Breast epithelium (tissue), 4 donors: Measurements from ENCODE around the gene PPTC7. TPM values are rescaled to one million over a fixed set of nuclear protein-coding genes. Genes with fewer than 3 reads are reported as not detected.
A peak's percentile ranks its signal among the peaks of the same experiment; 100 is the strongest.
"Not testable (repeated sequence)": the region's sequence is repeated elsewhere in the genome, so short reads cannot be mapped to it uniquely, and the experiment has no call there.

Experiments used
- DNase-seq, 2 donors: peaks; one replicate each; pipeline ENCODE4 v3.0.0-alpha.2; 2019; ENCODE audit warnings: low spot score in 2 of 2
- H3K27ac ChIP-seq, 2 donors: fragments of 200-600 bp; sonication (generic) in 1 of 2; one replicate each; pipeline ENCODE4 v1.5.1; 2016 to 2019; ENCODE audit warnings: mild to moderate bottlenecking in 1 of 2
- H3K27me3 ChIP-seq, 2 donors: fragments of 200-600 bp; sonication (generic) in 1 of 2; one replicate each; pipeline versions ENCODE4 v1.5.1 to v1.6.0; 2017 to 2019; ENCODE audit warnings: control low read depth in 1 of 2, mild to moderate bottlenecking in 1 of 2
- H3K36me3 ChIP-seq: fragments of 200-600 bp; one replicate; pipeline ENCODE4 v1.5.1; 2019
- H3K4me1 ChIP-seq, 2 donors: fragments of 200-600 bp; sonication (generic); one replicate each; pipeline ENCODE4 v1.5.1; 2016 to 2019; ENCODE audit warnings: control low read depth in 1 of 2
- H3K4me3 ChIP-seq, 3 donors: fragments of 200-600 bp; sonication (generic); 1 replicate in 2 of 3; 2 replicates in 1 of 3; pipeline ENCODE4 v1.5.1; 2016 to 2019; ENCODE audit warnings: mild to moderate bottlenecking in 3 of 3, moderate library complexity in 2 of 3
- H3K9me3 ChIP-seq, 2 donors: fragments of 200-600 bp; sonication (generic) in 1 of 2; one replicate each; pipeline ENCODE4 v1.5.1; 2016 to 2019; ENCODE audit warnings: control low read depth in 1 of 2
- POLR2A ChIP-seq: fragments of 450-650 bp; IDR thresholded peaks from one replicate; pipeline ENCODE4 v1.6.1; 2016; ENCODE audit warnings: antibody characterized with exemption, mild to moderate bottlenecking, moderate library complexity
- POLR2AphosphoS5 ChIP-seq, 3 donors: sonication (generic); formaldehyde crosslinking; IDR thresholded peaks; one replicate each; pipeline ENCODE4 v1.6.1; 2017; ENCODE audit warnings: antibody characterized with exemption in 3 of 3
- intact Hi-C: fragments of 100-400 bp; cut with DNase I; formaldehyde crosslinking; loops from one replicate; pipeline ENCODE4 v1.15.1; 2023; ENCODE audit warnings: low total_unique reads
- total RNA-seq, 3 donors: library from RNA; depleted of rRNA; stranded (reverse); fragments of >200 nt; gene quantifications; one replicate each; pipeline ENCODE4 v1.1.0, GENCODE V29; 2016
- TF ChIP-seq, protein P1 (sequence below), 3 donors: fragments of 450-650 bp; IDR thresholded peaks; one replicate each; pipeline ENCODE4 v1.5.1; 2016 to 2017; ENCODE audit warnings: antibody characterized with exemption in 3 of 3, mild to moderate bottlenecking in 3 of 3, moderate library complexity in 3 of 3

Gene PPTC7
- total RNA-seq, 3 donors from 2014 or later: 21.6 to 31.9 (median 26.7) TPM

DNA sequence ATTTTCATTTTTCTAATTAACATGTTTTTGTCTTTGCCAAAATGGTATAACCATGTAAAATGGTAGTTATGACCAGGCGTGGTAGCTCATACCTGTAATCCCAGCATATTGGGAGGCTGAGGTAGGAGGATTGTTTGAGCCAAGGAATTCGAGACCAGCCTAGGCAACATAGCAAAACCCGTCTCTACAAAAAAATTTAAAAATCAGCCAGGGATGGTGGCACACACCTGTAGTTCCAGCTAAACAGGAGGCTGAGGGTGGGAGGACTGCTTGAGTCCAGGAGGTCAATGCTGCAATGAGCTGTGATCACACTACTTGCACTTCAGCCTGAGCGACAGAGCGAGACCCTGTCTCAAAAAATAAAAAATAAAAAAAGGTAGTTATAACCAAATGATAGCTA is 23.1 kb downstream of the PPTC7 start:
- Histone ChIP-seq H3K4me1 (peaks cover 0 to 26% of the 10 kb centered on the region in 2 donors), H3K27me3 (no peaks in the 10 kb centered on the region), H3K36me3 (no peaks in the 10 kb centered on the region), H3K4me3 (no peak overlapping the region), H3K9me3 (no peaks in the 10 kb centered on the region), H3K27ac (no peak overlapping the region)
- TF ChIP-seq, protein P1, sequence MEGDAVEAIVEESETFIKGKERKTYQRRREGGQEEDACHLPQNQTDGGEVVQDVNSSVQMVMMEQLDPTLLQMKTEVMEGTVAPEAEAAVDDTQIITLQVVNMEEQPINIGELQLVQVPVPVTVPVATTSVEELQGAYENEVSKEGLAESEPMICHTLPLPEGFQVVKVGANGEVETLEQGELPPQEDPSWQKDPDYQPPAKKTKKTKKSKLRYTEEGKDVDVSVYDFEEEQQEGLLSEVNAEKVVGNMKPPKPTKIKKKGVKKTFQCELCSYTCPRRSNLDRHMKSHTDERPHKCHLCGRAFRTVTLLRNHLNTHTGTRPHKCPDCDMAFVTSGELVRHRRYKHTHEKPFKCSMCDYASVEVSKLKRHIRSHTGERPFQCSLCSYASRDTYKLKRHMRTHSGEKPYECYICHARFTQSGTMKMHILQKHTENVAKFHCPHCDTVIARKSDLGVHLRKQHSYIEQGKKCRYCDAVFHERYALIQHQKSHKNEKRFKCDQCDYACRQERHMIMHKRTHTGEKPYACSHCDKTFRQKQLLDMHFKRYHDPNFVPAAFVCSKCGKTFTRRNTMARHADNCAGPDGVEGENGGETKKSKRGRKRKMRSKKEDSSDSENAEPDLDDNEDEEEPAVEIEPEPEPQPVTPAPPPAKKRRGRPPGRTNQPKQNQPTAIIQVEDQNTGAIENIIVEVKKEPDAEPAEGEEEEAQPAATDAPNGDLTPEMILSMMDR (IDR thresholded peaks at IDR 0.05): no peak
- TF ChIP-seq POLR2AphosphoS5 (IDR thresholded peaks at IDR 0.05) (no peak), POLR2A (no peak)
- intact Hi-C loops: no loop called here
- DNase-seq: no peak

DNA sequence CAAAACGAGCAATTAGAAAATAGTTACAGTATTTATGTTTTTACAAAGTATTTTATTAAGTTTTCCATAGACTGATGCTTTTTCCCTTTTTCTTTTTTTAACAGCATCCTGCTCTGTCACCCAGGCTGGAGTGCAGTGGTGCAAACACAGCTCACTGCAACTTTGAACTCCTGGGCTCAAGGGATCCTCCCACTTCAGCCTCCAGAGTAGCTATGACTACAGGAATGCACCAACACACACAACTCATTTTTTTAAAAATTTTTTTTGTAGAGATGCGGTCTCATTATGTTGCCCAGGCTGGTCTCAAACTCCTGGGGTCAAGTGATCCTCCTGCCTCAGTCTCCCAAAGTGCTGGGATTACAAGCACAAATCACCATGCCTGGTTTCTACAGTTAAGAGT is 24.2 kb downstream of the PPTC7 start:
- H3K27me3 ChIP-seq, DNase-seq, H3K9me3 ChIP-seq, H3K36me3 ChIP-seq, H3K27ac ChIP-seq, H3K4me3 ChIP-seq, intact Hi-C loops: not testable (repeated sequence)
- H3K4me1 ChIP-seq: peaks cover 0 to 23% of the 10 kb centered on the region in 2 donors

DNA sequence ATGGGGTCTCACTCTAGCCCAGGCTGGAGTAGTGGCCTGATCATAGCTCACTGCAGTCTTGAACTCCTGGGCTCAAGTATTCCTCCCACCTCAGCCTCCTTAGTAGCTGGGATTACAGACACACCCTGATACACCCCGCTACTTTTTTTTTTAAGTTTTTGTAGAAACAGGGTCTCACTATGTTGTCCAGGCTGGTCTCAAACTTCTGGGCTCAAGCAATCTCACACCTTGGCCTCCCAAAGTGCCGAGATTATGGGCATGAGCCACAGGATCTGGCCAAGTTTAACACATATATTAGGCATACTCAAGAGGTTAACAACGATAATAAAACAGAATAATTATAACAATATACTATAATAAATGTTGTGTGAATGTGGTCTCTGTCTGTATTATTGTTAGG is 25.8 kb downstream of the PPTC7 start:
- TF ChIP-seq POLR2AphosphoS5 (IDR thresholded peaks at IDR 0.05): no peak
- TF ChIP-seq POLR2A: no peak
- TF ChIP-seq, protein P1 (IDR thresholded peaks at IDR 0.05): no peak
- DNase-seq: no peak
- Histone ChIP-seq H3K9me3 (no peaks in the 10 kb centered on the region), H3K27me3 (no peaks in the 10 kb centered on the region), H3K4me1 (peaks cover 0 to 13% of the 10 kb centered on the region in 2 donors), H3K36me3 (no peaks in the 10 kb centered on the region), H3K27ac (no peak overlapping the region), H3K4me3 (no peak overlapping the region)
- intact Hi-C loops: no loop called here

DNA sequence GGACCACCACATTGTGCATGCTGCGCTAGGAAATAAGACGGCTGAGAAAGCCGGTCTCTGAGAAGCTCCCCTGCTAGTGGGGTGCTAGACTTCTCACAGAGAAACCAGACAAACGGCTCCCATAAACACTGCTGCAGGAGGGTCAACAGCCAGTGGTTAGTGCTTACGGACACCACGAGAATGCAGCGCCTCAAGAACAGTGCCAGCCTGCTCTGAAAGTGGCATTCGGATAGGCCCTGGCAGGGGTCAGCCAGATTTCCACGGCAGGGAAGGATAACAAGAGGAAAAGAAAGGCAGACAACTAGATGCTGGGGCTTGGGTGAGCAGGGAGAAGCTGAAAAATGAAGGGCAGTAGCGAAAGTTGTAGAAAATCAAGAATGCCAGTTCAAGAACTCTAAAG is 26.4 kb downstream of the PPTC7 start:
- H3K27ac ChIP-seq: no peak overlapping the region
- H3K9me3 ChIP-seq: no peaks in the 10 kb centered on the region
- H3K4me3 ChIP-seq: no peak overlapping the region
- DNase-seq: no peak
- peaks cover 0 to 13% of the 10 kb centered on the region in 2 donors for H3K4me1 ChIP-seq
- no peaks in the 10 kb centered on the region for H3K27me3 ChIP-seq
- no peaks in the 10 kb centered on the region for H3K36me3 ChIP-seq
- TF ChIP-seq POLR2AphosphoS5 (IDR thresholded peaks at IDR 0.05): no peak
- no peak for TF ChIP-seq POLR2A
- TF ChIP-seq, protein P1 (IDR thresholded peaks at IDR 0.05): no peak
- intact Hi-C loops: no loop called here

DNA sequence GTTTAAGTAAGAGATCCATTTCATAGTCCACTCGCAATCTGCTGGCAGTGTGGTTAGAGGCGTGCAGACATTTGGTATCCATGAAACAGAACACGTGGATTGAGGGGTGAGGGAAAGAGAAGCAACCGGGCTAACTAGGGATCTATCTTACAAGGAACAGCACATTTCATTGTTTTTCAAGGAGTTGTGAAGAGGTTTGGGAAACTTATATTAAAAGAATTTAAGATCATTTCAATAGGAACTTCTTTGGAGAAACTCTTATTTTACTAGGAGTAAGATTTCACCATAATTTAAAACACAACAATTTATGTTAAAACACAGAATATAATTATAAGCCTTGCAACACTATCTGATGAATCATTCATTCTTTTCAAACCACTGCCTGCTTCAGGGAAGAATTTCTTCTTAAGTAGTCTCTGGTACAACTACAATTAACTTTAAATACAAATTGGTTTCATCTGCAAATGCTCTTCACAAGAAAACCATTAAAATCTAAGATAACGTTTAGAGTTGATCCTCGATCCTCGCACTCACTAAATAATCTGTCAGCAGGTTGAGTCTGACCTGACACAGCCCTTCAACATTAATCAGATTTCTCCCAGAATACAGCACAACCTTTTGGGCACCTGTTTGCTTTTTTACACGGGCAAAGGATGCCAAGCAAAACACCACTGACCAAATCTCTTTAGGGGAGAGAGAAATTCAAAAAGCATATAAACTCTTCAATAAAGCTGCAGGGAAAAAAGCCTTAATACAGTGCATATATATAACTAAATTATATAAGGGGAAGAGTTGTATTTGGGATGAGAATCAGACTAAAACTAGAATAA is 27.3 kb downstream of the PPTC7 start:
- DNase-seq: no peak
- TF ChIP-seq, protein P1 (IDR thresholded peaks at IDR 0.05): no peak
- TF ChIP-seq POLR2A (no peak), POLR2AphosphoS5 (IDR thresholded peaks at IDR 0.05) (no peak)
- Histone ChIP-seq H3K4me3 (no peak overlapping the region), H3K27me3 (no peaks in the 10 kb centered on the region), H3K9me3 (no peaks in the 10 kb centered on the region), H3K27ac (peak overlapping the region; percentile 14 to 48), H3K4me1 (peaks cover 0 to 13% of the 10 kb centered on the region in 2 donors), H3K36me3 (no peaks in the 10 kb centered on the region)
- intact Hi-C loops: no loop called here
